HepG2 (cell line): ENCODE measurements around the gene ZNF782. TPM values are rescaled to one million over a fixed set of nuclear protein-coding genes. Genes with fewer than 3 reads are reported as not detected.

ENCODE experiments used
- CREM ChIP-seq, 2 experiments: sonication (generic) in 1 of 2; formaldehyde crosslinking in 1 of 2; IDR thresholded peaks; 2 replicates each; pipeline versions ENCODE4 v1.4.0 to v1.6.1; 2016 to 2020; ENCODE audit warnings: antibody characterized with exemption in 1 of 2, mild to moderate bottlenecking in 1 of 2, missing genetic modification reagents in 1 of 2
- DR1 ChIP-seq: sonication (generic); formaldehyde crosslinking; IDR thresholded peaks from 2 replicates; pipeline ENCODE4 v1.8.0; 2021; ENCODE audit warnings: mild to moderate bottlenecking, missing genetic modification reagents, inconsistent platforms
- HBP1 ChIP-seq: IDR thresholded peaks from 2 replicates; pipeline ENCODE4 v1.6.1; 2016; ENCODE audit warnings: low read depth, control low read depth
- NFE2L1 ChIP-seq: sonication (generic); formaldehyde crosslinking; IDR thresholded peaks from 2 replicates; pipeline ENCODE4 v1.4.0; 2020; ENCODE audit warnings: missing genetic modification reagents, mild to moderate bottlenecking, borderline replicate concordance
- PBX2 ChIP-seq: IDR thresholded peaks from 2 replicates; pipeline ENCODE4 v1.6.1; 2016; ENCODE audit warnings: control low read depth
- TAF15 ChIP-seq: fragments of 200-400 bp; formaldehyde crosslinking; IDR thresholded peaks from one replicate; pipeline ENCODE4 v1.6.1; 2018; ENCODE audit warnings: mild to moderate bottlenecking, low read depth, low read length; ENCODE audit not compliant: poor library complexity, severe bottlenecking
- UBTF ChIP-seq: sonication (generic); formaldehyde crosslinking; IDR thresholded peaks from 2 replicates; pipeline ENCODE4 v1.4.0; 2020; ENCODE audit warnings: mild to moderate bottlenecking, missing genetic modification reagents
- ZBTB7B ChIP-seq: sonication (generic); formaldehyde crosslinking; IDR thresholded peaks from 2 replicates; pipeline ENCODE4 v1.4.0; 2020; ENCODE audit warnings: missing genetic modification reagents
- ZNF138 ChIP-seq: sonication (generic); formaldehyde crosslinking; IDR thresholded peaks from 2 replicates; pipeline ENCODE4 v1.5.0; 2020; ENCODE audit warnings: mild to moderate bottlenecking, low read depth, missing genetic modification reagents
- ZNF275 ChIP-seq: sonication (generic); formaldehyde crosslinking; IDR thresholded peaks from 2 replicates; pipeline ENCODE4 v1.8.0; 2022; ENCODE audit warnings: missing genetic modification reagents, mild to moderate bottlenecking, inconsistent platforms, borderline replicate concordance
- ZNF407 ChIP-seq: sonication (generic); formaldehyde crosslinking; IDR thresholded peaks from one replicate; pipeline ENCODE4 v1.5.1; 2020; ENCODE audit warnings: mild to moderate bottlenecking, missing genetic modification reagents; ENCODE audit errors: not compliant biosample characterization
- ZNF431 ChIP-seq: sonication (generic); formaldehyde crosslinking; IDR thresholded peaks from 2 replicates; pipeline ENCODE4 v1.9.0; 2022; ENCODE audit warnings: missing genetic modification reagents, low read depth, mild to moderate bottlenecking, borderline replicate concordance
- ZNF776 ChIP-seq: sonication (generic); formaldehyde crosslinking; IDR thresholded peaks from 2 replicates; pipeline ENCODE4 v1.4.0; 2020; ENCODE audit warnings: mild to moderate bottlenecking, missing genetic modification reagents
- polyA plus RNA-seq, 8 experiments: library from polyadenylated mRNA; depleted of rRNA in 3 of 8; stranded (reverse) in 7 of 8; unstranded in 1 of 8; fragments of >200 nt; fragmentation: Illumina TruSeq in 4 of 8; extraction: Trizol in 4 of 8; gene quantifications; 2 replicates each; pipeline versions ENCODE4 v1.2.1 to v1.2.3, GENCODE V29; 2011 to 2016; ENCODE audit warnings: low read depth in 4 of 8, missing spikeins in 1 of 8, mixed read lengths in 1 of 8; ENCODE audit not compliant: insufficient read depth in 1 of 8
- total RNA-seq, 5 experiments: library from RNA; depleted of rRNA; stranded (reverse); fragments of >200 nt; fragmentation: Illumina TruSeq; extraction: Trizol; gene quantifications; 2 replicates each; pipeline ENCODE4 v1.2.3, GENCODE V29; 2016; ENCODE audit warnings: low read depth in 1 of 5

ZNF782 gene
- total and polyA plus RNA-seq, 2 of the 13 experiments (the other 11 are each of a cell fraction or from before 2014, with no cell fraction given): 1.4 to 4.9 TPM

GRCh38 chr9:96875461-96876142, 21.3 kb upstream of the ZNF782 start (continued):
- TF ChIP-seq PBX2 (CRISPR knock-in tag) (no peak), NFE2L1 (CRISPR knock-in tag) (no peak), TAF15 (no peak), HBP1 (no peak), ZNF407 (CRISPR knock-in tag) (peak; percentile 51), ZNF275 (0 out of 2 replicates have a peak, but pooled peaks have one; percentile 31), DR1 (CRISPR knock-in tag) (peak; percentile 53; the same call in 1 of the 2 replicates), ZNF138 (CRISPR knock-in tag) (no peak), ZBTB7B (peak; percentile 100), CREM (IDR thresholded peaks at IDR 0.05) (peak; percentile 79), CREM (CRISPR knock-in tag; IDR thresholded peaks at IDR 0.05) (no peak), ZNF431 (CRISPR knock-in tag) (no peak), UBTF (CRISPR knock-in tag) (peak; percentile 48; the same call in 1 of the 2 replicates), ZNF776 (peak; percentile 21; the same call in 1 of the 2 replicates)
